ENCODE results near the gene TMEM154.

TMEM154 gene

GRCh38 chr4:152679414-152680281 is at the start of gene TMEM154:
Gene TMEM154, minus strand, starts transcription at chr4:152679997. Its CDS starts 64 bp downstream, at chr4:152679933.
- DNase-seq (ENCODE audit: low read depth in 2 of 2, low spot score in 1 of 2), result peak; percentile 22 to 32

GRCh38 chr4:152729466-152729865 is 49.7 kb upstream of the TMEM154 start:
- DNase-seq (ENCODE audit: low read depth in 2 of 2, low spot score in 1 of 2), result no peak

GRCh38 chr4:152728343-152728742 is 48.5 kb upstream of the TMEM154 start:
- no peak for DNase-seq (ENCODE audit: low read depth in 2 of 2, low spot score in 1 of 2)

- no peak for DNase-seq (ENCODE audit: low read depth in 2 of 2, low spot score in 1 of 2)
Measured at GRCh38 chr4:152727784-152728183, 48.0 kb upstream of the TMEM154 start.

- no peak for DNase-seq (ENCODE audit: low read depth in 2 of 2, low spot score in 1 of 2)
Measured at GRCh38 chr4:152724494-152724893, 44.7 kb upstream of the TMEM154 start.

GRCh38 chr4:152723236-152723635 is 43.4 kb upstream of the TMEM154 start:
- DNase-seq (ENCODE audit: low read depth in 2 of 2, low spot score in 1 of 2), result no peak

- no peak for DNase-seq (ENCODE audit: low read depth in 2 of 2, low spot score in 1 of 2)
Measured at GRCh38 chr4:152719801-152720556, 40.2 kb upstream of the TMEM154 start.

GRCh38 chr4:152719291-152719690 is 39.5 kb upstream of the TMEM154 start:
- no peak for DNase-seq (ENCODE audit: low read depth in 2 of 2, low spot score in 1 of 2)

GRCh38 chr4:152715076-152715475 is 35.3 kb upstream of the TMEM154 start:
- no peak for DNase-seq (ENCODE audit: low read depth in 2 of 2, low spot score in 1 of 2)

- DNase-seq (ENCODE audit: low read depth in 2 of 2, low spot score in 1 of 2), result no peak
Measured at GRCh38 chr4:152713951-152714705, 34.3 kb upstream of the TMEM154 start.

- no peak for DNase-seq (ENCODE audit: low read depth in 2 of 2, low spot score in 1 of 2)
Measured at GRCh38 chr4:152709675-152710438, 30.1 kb upstream of the TMEM154 start.

- DNase-seq (ENCODE audit: low read depth in 2 of 2, low spot score in 1 of 2), result no peak
Measured at GRCh38 chr4:152708796-152709195, 29.0 kb upstream of the TMEM154 start.

- DNase-seq (ENCODE audit: low read depth in 2 of 2, low spot score in 1 of 2), result no peak
Measured at GRCh38 chr4:152708361-152708760, 28.6 kb upstream of the TMEM154 start.

GRCh38 chr4:152707632-152708031 is 27.8 kb upstream of the TMEM154 start:
- no peak for DNase-seq (ENCODE audit: low read depth in 2 of 2, low spot score in 1 of 2)

GRCh38 chr4:152705903-152706302 is 26.1 kb upstream of the TMEM154 start:
- DNase-seq (ENCODE audit: low read depth in 2 of 2, low spot score in 1 of 2), result no peak

- no peak for DNase-seq (ENCODE audit: low read depth in 2 of 2, low spot score in 1 of 2)
Measured at GRCh38 chr4:152704788-152705187, 25.0 kb upstream of the TMEM154 start.

- no peak for DNase-seq (ENCODE audit: low read depth in 2 of 2, low spot score in 1 of 2)
Measured at GRCh38 chr4:152700151-152700550, 20.4 kb upstream of the TMEM154 start.

- DNase-seq (ENCODE audit: low read depth in 2 of 2, low spot score in 1 of 2), result no peak
Measured at GRCh38 chr4:152699313-152699712, 19.5 kb upstream of the TMEM154 start.

- no peak for DNase-seq (ENCODE audit: low read depth in 2 of 2, low spot score in 1 of 2)
Measured at GRCh38 chr4:152698089-152698499, 18.3 kb upstream of the TMEM154 start.

- DNase-seq (ENCODE audit: low read depth in 2 of 2, low spot score in 1 of 2), result no peak
Measured at GRCh38 chr4:152697284-152698088, 17.7 kb upstream of the TMEM154 start.

All from stimulated activated CD8-positive, alpha-beta memory T cell treated with anti-CD3 and anti-CD28 coated beads, Interleukin-4, amount 100 ng/mL, for 1 hour (primary cell).